Superior temporal gyrus (tissue), 1 donor: ENCODE results near the gene RAD51B.

Experiments
- DNase-seq: peaks from one replicate; pipeline ENCODE4 v3.0.0-alpha.2; 2016; ENCODE audit errors: extremely low spot score

Gene RAD51B

GRCh38 chr14:68523989-68524725 is 704.6 kb downstream of the RAD51B start:
- DNase-seq, result no peak

GRCh38 chr14:68525516-68525915 is 705.9 kb downstream of the RAD51B start:
- no peak for DNase-seq

- no peak for DNase-seq
These were observed 707.0 kb downstream of the RAD51B start for GRCh38 chr14:68526512-68527091.

- DNase-seq, result no peak
These were observed 707.8 kb downstream of the RAD51B start for GRCh38 chr14:68527329-68527851.

- DNase-seq, result no peak
These were observed 708.6 kb downstream of the RAD51B start for GRCh38 chr14:68528040-68528687.

- no peak for DNase-seq
These were observed 710.9 kb downstream of the RAD51B start for GRCh38 chr14:68530443-68530842.

- no peak for DNase-seq
These were observed 712.9 kb downstream of the RAD51B start for GRCh38 chr14:68532496-68532895.

- no peak for DNase-seq
These were observed 714.7 kb downstream of the RAD51B start for GRCh38 chr14:68534276-68534675.

GRCh38 chr14:68535404-68536017 is 715.9 kb downstream of the RAD51B start:
- no peak for DNase-seq

- no peak for DNase-seq
These were observed 716.4 kb downstream of the RAD51B start for GRCh38 chr14:68536018-68536410.

GRCh38 chr14:68538639-68539038 is 719.1 kb downstream of the RAD51B start:
- no peak for DNase-seq

GRCh38 chr14:68539241-68539737 is 719.7 kb downstream of the RAD51B start:
- peak; percentile 63 for DNase-seq

GRCh38 chr14:68539789-68540188 is 720.2 kb downstream of the RAD51B start:
- DNase-seq, result no peak

GRCh38 chr14:68541178-68541896 is 721.8 kb downstream of the RAD51B start:
- DNase-seq, result no peak

- no peak for DNase-seq
These were observed 722.8 kb downstream of the RAD51B start for GRCh38 chr14:68542346-68542745.

GRCh38 chr14:68543516-68543915 is 723.9 kb downstream of the RAD51B start:
- DNase-seq, result no peak

GRCh38 chr14:68544081-68544892 is 724.7 kb downstream of the RAD51B start:
- no peak for DNase-seq

GRCh38 chr14:68546839-68547238 is 727.3 kb downstream of the RAD51B start:
- DNase-seq, result no peak

- no peak for DNase-seq
These were observed 728.0 kb downstream of the RAD51B start for GRCh38 chr14:68547305-68548193.
